ENCODE measurements around the gene ITGAX.

Gene ITGAX

GRCh38 chr16:31361201-31362110 lies 6.5 kb downstream of the ITGAX start:
- H3K36me3 ChIP-seq (ENCODE audit: insufficient read depth, low read length) = no peaks in the 10 kb centered on the region
- H3K9ac ChIP-seq (ENCODE audit: low read depth, low read length, poor library complexity, severe bottlenecking) = no peak overlapping the region
- peaks cover under 1% of the 10 kb centered on the region for H3K4me1 ChIP-seq (ENCODE audit: insufficient read depth, low read length, poor library complexity, severe bottlenecking)
- H3K27me3 ChIP-seq (ENCODE audit: insufficient read depth, low read length, poor library complexity, severe bottlenecking) = no peaks in the 10 kb centered on the region
- H3K9me2 ChIP-seq (replicated peaks; ENCODE audit: low read depth, low read length) = no peaks in the 10 kb centered on the region
- no peak for TF ChIP-seq CTCF (conservative IDR thresholded peaks at IDR 0.05; ENCODE audit: low read length)
- TF ChIP-seq EZH2phosphoT487 (IDR thresholded peaks at IDR 0.05; ENCODE audit: borderline replicate concordance) = no peak
- H3K4me3 ChIP-seq (ENCODE audit: low read length, poor library complexity, severe bottlenecking) = no peak overlapping the region
- H3K4me2 ChIP-seq (ENCODE audit: low read depth, low read length, poor library complexity, severe bottlenecking) = no peak overlapping the region
- H3K9me3 ChIP-seq (ENCODE audit: insufficient read depth, low read depth, low read length) = no peaks in the 10 kb centered on the region
- H3F3A ChIP-seq (ENCODE audit: low read depth) = no peaks in the 10 kb centered on the region
- no peaks in the 10 kb centered on the region for H3K79me2 ChIP-seq (ENCODE audit: insufficient read depth, low read length)
- H4K20me1 ChIP-seq (ENCODE audit: insufficient read depth, low read length, poor library complexity, severe bottlenecking) = no peaks in the 10 kb centered on the region
- no peak overlapping the region for H2AFZ ChIP-seq (ENCODE audit: low read length)

- H3K79me2 ChIP-seq (ENCODE audit: insufficient read depth, low read length) = no peaks in the 10 kb centered on the region
- H3K4me2 ChIP-seq (ENCODE audit: low read depth, low read length, poor library complexity, severe bottlenecking) = no peak overlapping the region
- TF ChIP-seq EZH2phosphoT487 (IDR thresholded peaks at IDR 0.05; ENCODE audit: borderline replicate concordance) = no peak
- TF ChIP-seq CTCF (conservative IDR thresholded peaks at IDR 0.05; ENCODE audit: low read length) = no peak
- H3K36me3 ChIP-seq (ENCODE audit: insufficient read depth, low read length) = no peaks in the 10 kb centered on the region
- no peak overlapping the region for H3K4me3 ChIP-seq (ENCODE audit: low read length, poor library complexity, severe bottlenecking)
- H3K4me1 ChIP-seq (ENCODE audit: insufficient read depth, low read length, poor library complexity, severe bottlenecking) = peaks cover 7% of the 10 kb centered on the region
- H3F3A ChIP-seq (ENCODE audit: low read depth) = no peaks in the 10 kb centered on the region
- no peak overlapping the region for H2AFZ ChIP-seq (ENCODE audit: low read length)
- H3K9ac ChIP-seq (ENCODE audit: low read depth, low read length, poor library complexity, severe bottlenecking) = no peak overlapping the region
- no peaks in the 10 kb centered on the region for H3K9me2 ChIP-seq (replicated peaks; ENCODE audit: low read depth, low read length)
- H3K9me3 ChIP-seq (ENCODE audit: insufficient read depth, low read depth, low read length) = no peaks in the 10 kb centered on the region
- no peaks in the 10 kb centered on the region for H3K27me3 ChIP-seq (ENCODE audit: insufficient read depth, low read length, poor library complexity, severe bottlenecking)
- H4K20me1 ChIP-seq (ENCODE audit: insufficient read depth, low read length, poor library complexity, severe bottlenecking) = no peaks in the 10 kb centered on the region
Observed at GRCh38 chr16:31362476-31363405, 7.8 kb downstream of the ITGAX start.

GRCh38 chr16:31363721-31364120 lies 8.7 kb downstream of the ITGAX start:
- H3K4me3 ChIP-seq (ENCODE audit: low read length, poor library complexity, severe bottlenecking) = no peak overlapping the region
- no peaks in the 10 kb centered on the region for H4K20me1 ChIP-seq (ENCODE audit: insufficient read depth, low read length, poor library complexity, severe bottlenecking)
- no peaks in the 10 kb centered on the region for H3K79me2 ChIP-seq (ENCODE audit: insufficient read depth, low read length)
- peaks cover 7% of the 10 kb centered on the region for H3K4me1 ChIP-seq (ENCODE audit: insufficient read depth, low read length, poor library complexity, severe bottlenecking)
- no peaks in the 10 kb centered on the region for H3K9me3 ChIP-seq (ENCODE audit: insufficient read depth, low read depth, low read length)
- no peaks in the 10 kb centered on the region for H3F3A ChIP-seq (ENCODE audit: low read depth)
- no peaks in the 10 kb centered on the region for H3K36me3 ChIP-seq (ENCODE audit: insufficient read depth, low read length)
- no peak overlapping the region for H3K9ac ChIP-seq (ENCODE audit: low read depth, low read length, poor library complexity, severe bottlenecking)
- no peak overlapping the region for H3K4me2 ChIP-seq (ENCODE audit: low read depth, low read length, poor library complexity, severe bottlenecking)
- no peaks in the 10 kb centered on the region for H3K27me3 ChIP-seq (ENCODE audit: insufficient read depth, low read length, poor library complexity, severe bottlenecking)
- no peak overlapping the region for H2AFZ ChIP-seq (ENCODE audit: low read length)
- TF ChIP-seq EZH2phosphoT487 (IDR thresholded peaks at IDR 0.05; ENCODE audit: borderline replicate concordance) (no peak), CTCF (conservative IDR thresholded peaks at IDR 0.05; ENCODE audit: low read length) (no peak)
- no peaks in the 10 kb centered on the region for H3K9me2 ChIP-seq (replicated peaks; ENCODE audit: low read depth, low read length)
